Measurements from ENCODE around the gene MAPK14. TPM values are rescaled to one million over a fixed set of nuclear protein-coding genes. Genes with fewer than 3 reads are reported as not detected.

The MAPK14 gene
- total RNA-seq, 1 experiment from 2014 or later = 50.8 TPM

DNA sequence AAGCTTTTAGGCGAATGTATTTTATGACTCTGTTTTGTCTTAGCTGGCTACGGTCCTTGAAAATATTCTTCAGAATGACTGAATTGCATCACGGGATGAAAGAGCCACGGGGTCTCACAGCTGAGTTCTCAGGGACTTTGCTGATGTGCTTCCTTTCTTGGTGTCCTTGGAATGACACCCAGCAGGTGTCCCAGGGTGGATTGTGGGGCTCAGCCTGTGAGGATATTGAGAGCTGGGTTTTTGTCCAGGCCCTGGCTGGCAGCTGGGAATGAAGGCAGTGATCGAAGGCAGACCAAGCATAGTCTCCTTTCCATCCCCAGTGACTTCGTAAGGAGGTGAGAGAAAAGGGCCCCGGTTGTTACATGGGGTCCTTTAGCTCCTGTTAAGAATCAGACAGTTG is 83.9 kb downstream of the MAPK14 start:
- no peak for DNase-seq (ENCODE audit: low spot score)
- Histone ChIP-seq H3K4me1 (ENCODE audit: insufficient read depth, low read length, poor library complexity, severe bottlenecking) (no peaks in the 10 kb centered on the region), H3K36me3 (ENCODE audit: insufficient read depth, low read length, poor library complexity, severe bottlenecking) (peaks cover 38% of the 10 kb centered on the region), H3K27me3 (replicated peaks; ENCODE audit: insufficient read depth, low read depth, low read length, poor library complexity) (no peaks in the 10 kb centered on the region), H3K27ac (ENCODE audit: low read depth, low read length, poor library complexity, severe bottlenecking) (no peak overlapping the region), H3K9me3 (ENCODE audit: low read depth, low read length, poor library complexity, severe bottlenecking) (no peaks in the 10 kb centered on the region), H3K4me3 (ENCODE audit: low read depth, low read length, poor library complexity, severe bottlenecking) (no peak overlapping the region)
- TF ChIP-seq, protein P1, sequence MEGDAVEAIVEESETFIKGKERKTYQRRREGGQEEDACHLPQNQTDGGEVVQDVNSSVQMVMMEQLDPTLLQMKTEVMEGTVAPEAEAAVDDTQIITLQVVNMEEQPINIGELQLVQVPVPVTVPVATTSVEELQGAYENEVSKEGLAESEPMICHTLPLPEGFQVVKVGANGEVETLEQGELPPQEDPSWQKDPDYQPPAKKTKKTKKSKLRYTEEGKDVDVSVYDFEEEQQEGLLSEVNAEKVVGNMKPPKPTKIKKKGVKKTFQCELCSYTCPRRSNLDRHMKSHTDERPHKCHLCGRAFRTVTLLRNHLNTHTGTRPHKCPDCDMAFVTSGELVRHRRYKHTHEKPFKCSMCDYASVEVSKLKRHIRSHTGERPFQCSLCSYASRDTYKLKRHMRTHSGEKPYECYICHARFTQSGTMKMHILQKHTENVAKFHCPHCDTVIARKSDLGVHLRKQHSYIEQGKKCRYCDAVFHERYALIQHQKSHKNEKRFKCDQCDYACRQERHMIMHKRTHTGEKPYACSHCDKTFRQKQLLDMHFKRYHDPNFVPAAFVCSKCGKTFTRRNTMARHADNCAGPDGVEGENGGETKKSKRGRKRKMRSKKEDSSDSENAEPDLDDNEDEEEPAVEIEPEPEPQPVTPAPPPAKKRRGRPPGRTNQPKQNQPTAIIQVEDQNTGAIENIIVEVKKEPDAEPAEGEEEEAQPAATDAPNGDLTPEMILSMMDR (conservative IDR thresholded peaks at IDR 0.05; ENCODE audit: low read depth, low read length) = no peak
- no peak for TF ChIP-seq EZH2 (IDR thresholded peaks at IDR 0.05; ENCODE audit: borderline replicate concordance, low read depth, low read length, poor library complexity, severe bottlenecking)
- intact Hi-C loops (cut with micrococcal nuclease; ENCODE audit: unreplicated experiment) = no loop called here
- ChIA-PET CTCF (interaction anchor here (0.6 kb wide), 1 partner anchor 610 kb away, joined by 4 read pairs; no protein-coding TSS in a partner anchor), POLR2A (ENCODE audit: low non-redundant PET) (no interaction called here)
- no TSS peak for BruUV-seq (replicated peaks)

DNA sequence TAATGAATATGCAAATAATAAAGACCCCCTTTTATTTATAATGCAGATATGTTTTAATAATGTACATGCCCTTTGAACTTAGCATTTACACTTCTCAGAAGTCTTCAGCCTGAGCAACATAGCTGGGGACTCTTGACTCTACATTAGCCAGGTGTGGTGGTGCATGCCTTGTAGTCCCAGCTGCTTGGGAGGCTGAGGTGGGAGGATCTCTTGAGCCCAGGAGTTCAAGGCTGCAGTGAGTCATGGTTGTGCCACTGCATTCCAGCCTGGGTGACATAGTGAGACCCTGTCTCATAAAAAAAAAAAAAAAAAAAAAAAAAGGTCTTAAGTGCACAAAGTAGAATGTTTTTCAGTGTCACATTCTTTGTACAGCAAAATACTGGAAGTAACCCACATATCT is 85.4 kb downstream of the MAPK14 start:
- CTCF ChIA-PET = no interaction called here
- TF ChIP-seq, protein P1 (conservative IDR thresholded peaks at IDR 0.05; ENCODE audit: low read depth, low read length) = no peak
- no peak for TF ChIP-seq EZH2 (IDR thresholded peaks at IDR 0.05; ENCODE audit: borderline replicate concordance, low read depth, low read length, poor library complexity, severe bottlenecking)
- intact Hi-C loops (cut with micrococcal nuclease; ENCODE audit: unreplicated experiment) = no loop called here
- POLR2A ChIA-PET (ENCODE audit: low non-redundant PET) = no interaction called here
- DNase-seq (ENCODE audit: low spot score) = no peak
- Histone ChIP-seq H3K4me3 (ENCODE audit: low read depth, low read length, poor library complexity, severe bottlenecking) (no peak overlapping the region), H3K9me3 (ENCODE audit: low read depth, low read length, poor library complexity, severe bottlenecking) (no peaks in the 10 kb centered on the region), H3K27me3 (replicated peaks; ENCODE audit: insufficient read depth, low read depth, low read length, poor library complexity) (no peaks in the 10 kb centered on the region), H3K27ac (ENCODE audit: low read depth, low read length, poor library complexity, severe bottlenecking) (no peak overlapping the region), H3K36me3 (ENCODE audit: insufficient read depth, low read length, poor library complexity, severe bottlenecking) (peaks cover 28% of the 10 kb centered on the region), H3K4me1 (ENCODE audit: insufficient read depth, low read length, poor library complexity, severe bottlenecking) (no peaks in the 10 kb centered on the region)
- BruUV-seq (replicated peaks) = no TSS peak

DNA sequence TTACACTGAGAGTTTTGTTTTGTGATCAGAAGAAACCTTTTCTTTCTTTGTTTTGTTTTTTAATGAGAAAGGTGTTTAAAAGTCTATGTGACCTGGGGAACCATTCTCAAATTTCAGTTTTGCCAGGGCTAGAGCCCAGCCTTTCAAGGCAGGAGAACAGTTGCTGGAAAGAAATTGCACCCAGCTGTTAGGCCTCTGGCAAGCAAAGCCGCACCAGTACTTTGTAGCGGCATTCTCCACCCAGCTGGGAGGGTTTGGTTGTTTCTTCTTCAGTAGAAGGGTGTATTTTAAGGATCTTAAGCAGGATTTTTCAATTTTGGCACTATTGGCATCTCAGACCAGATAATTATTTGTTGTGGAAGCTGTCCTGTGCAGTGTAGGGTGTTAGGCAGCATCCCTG is 86.1 kb downstream of the MAPK14 start:
- Histone ChIP-seq H3K4me3 (ENCODE audit: low read depth, low read length, poor library complexity, severe bottlenecking) (no peak overlapping the region), H3K27ac (ENCODE audit: low read depth, low read length, poor library complexity, severe bottlenecking) (no peak overlapping the region), H3K27me3 (replicated peaks; ENCODE audit: insufficient read depth, low read depth, low read length, poor library complexity) (no peaks in the 10 kb centered on the region), H3K9me3 (ENCODE audit: low read depth, low read length, poor library complexity, severe bottlenecking) (no peaks in the 10 kb centered on the region), H3K36me3 (ENCODE audit: insufficient read depth, low read length, poor library complexity, severe bottlenecking) (peaks cover 22% of the 10 kb centered on the region), H3K4me1 (ENCODE audit: insufficient read depth, low read length, poor library complexity, severe bottlenecking) (no peaks in the 10 kb centered on the region)
- DNase-seq (ENCODE audit: low spot score) = no peak
- intact Hi-C loops (cut with micrococcal nuclease; ENCODE audit: unreplicated experiment) = no loop called here
- no TSS peak for BruUV-seq (replicated peaks)
- TF ChIP-seq EZH2 (IDR thresholded peaks at IDR 0.05; ENCODE audit: borderline replicate concordance, low read depth, low read length, poor library complexity, severe bottlenecking) = no peak
- TF ChIP-seq, protein P1 (conservative IDR thresholded peaks at IDR 0.05; ENCODE audit: low read depth, low read length) = no peak
- ChIA-PET POLR2A (ENCODE audit: low non-redundant PET) (no interaction called here), CTCF (no interaction called here)

Measured in A673 (cell line).